ENCODE results near the gene FAM120B.

Gene FAM120B

DNA sequence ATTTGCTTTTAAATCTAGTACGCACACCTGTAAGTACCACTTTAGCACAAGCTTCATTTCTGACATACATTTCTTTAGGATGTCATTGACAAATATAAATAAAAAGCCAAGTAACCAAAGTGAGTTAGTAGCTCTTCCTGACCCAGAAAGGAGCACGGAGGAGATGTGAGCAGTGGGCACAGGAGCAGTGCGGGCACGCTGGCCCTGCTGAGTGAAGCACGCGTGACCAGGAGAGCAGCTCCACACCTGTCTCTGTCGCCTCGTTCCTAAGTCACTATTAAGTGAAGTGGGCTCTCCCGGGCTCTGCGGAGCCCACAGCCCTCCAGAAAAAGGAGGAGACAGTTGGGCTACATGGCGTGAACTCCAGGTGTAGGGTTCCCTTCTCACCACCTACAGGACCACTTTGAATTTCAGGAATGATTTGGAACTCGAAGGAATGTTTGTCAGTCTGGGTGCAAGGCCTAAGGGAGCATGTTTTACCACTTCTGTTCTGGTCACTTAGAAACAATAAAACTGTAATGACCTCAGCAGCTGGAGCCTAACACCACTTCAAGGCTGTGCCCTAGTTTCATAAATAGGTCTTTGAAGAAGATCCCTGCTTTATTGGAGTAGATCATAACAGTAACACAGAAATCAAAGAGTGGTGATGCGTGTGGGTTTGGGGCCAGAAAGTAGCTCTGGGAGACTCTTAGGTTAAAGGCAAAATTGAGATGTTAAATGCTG lies 95.9 kb downstream of the FAM120B start:
- Histone ChIP-seq H3K27ac (no peak overlapping the region), H3K27me3 (ENCODE audit: insufficient read depth, low read depth, severe bottlenecking) (no peaks in the 10 kb centered on the region), H3K36me3 (peaks cover 36% of the 10 kb centered on the region), H3K4me3 (ENCODE audit: low read depth, low read length) (no peak overlapping the region), H3K9me3 (ENCODE audit: severe bottlenecking) (no peaks in the 10 kb centered on the region)
- DNase-seq = no peak
- TF ChIP-seq, protein P1, sequence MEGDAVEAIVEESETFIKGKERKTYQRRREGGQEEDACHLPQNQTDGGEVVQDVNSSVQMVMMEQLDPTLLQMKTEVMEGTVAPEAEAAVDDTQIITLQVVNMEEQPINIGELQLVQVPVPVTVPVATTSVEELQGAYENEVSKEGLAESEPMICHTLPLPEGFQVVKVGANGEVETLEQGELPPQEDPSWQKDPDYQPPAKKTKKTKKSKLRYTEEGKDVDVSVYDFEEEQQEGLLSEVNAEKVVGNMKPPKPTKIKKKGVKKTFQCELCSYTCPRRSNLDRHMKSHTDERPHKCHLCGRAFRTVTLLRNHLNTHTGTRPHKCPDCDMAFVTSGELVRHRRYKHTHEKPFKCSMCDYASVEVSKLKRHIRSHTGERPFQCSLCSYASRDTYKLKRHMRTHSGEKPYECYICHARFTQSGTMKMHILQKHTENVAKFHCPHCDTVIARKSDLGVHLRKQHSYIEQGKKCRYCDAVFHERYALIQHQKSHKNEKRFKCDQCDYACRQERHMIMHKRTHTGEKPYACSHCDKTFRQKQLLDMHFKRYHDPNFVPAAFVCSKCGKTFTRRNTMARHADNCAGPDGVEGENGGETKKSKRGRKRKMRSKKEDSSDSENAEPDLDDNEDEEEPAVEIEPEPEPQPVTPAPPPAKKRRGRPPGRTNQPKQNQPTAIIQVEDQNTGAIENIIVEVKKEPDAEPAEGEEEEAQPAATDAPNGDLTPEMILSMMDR (IDR thresholded peaks at IDR 0.05; ENCODE audit: low read depth, low read length) = no peak

DNA sequence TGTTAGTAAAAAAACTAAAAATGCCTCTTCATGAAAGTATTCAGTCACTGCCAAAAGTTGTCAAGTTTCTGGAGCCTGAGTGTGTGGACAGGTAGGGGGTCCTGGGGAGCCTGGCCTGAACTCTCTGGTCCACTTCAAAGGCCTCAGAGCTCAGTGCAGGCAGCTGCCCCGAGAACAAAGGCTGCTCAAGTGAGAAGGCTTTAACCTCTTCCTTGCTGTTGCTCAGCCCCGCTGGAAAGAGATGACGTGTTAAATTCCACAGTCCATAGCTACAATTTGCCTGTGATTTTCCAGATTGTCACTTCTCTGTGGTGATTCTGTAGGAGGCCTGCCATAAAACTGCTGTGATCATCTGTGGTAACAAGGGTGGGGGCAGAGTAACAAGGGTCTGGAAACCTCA lies 96.9 kb downstream of the FAM120B start:
- H3K9me3 ChIP-seq (ENCODE audit: severe bottlenecking) = no peaks in the 10 kb centered on the region
- H3K27ac ChIP-seq = no peak overlapping the region
- TF ChIP-seq, protein P1 (IDR thresholded peaks at IDR 0.05; ENCODE audit: low read depth, low read length) = no peak
- H3K4me3 ChIP-seq (ENCODE audit: low read depth, low read length) = no peak overlapping the region
- no peak for DNase-seq
- H3K27me3 ChIP-seq (ENCODE audit: insufficient read depth, low read depth, severe bottlenecking) = no peaks in the 10 kb centered on the region
- peaks cover 36% of the 10 kb centered on the region for H3K36me3 ChIP-seq

DNA sequence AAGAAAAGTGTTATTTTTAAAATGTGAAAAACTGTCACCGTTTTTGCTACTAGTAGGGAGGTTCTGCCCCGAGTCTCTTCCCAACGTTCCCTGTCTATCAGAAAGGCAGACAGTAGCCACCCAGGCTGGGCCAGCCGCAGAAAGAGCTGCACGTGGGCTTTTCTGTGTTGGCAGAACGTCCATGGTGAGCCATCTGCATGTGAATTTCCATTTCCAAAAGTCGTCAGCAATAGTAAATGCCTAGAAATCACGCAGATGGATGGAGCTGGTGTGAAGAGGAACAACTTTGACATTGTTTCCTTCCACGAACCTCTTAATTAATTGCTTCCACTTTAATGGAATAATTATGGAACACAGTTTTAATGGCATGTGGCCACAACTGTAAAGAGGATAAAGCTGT lies 97.5 kb downstream of the FAM120B start:
- no peaks in the 10 kb centered on the region for H3K9me3 ChIP-seq (ENCODE audit: severe bottlenecking)
- H3K36me3 ChIP-seq = peaks cover 36% of the 10 kb centered on the region
- TF ChIP-seq, protein P1 (IDR thresholded peaks at IDR 0.05; ENCODE audit: low read depth, low read length) = no peak

DNA sequence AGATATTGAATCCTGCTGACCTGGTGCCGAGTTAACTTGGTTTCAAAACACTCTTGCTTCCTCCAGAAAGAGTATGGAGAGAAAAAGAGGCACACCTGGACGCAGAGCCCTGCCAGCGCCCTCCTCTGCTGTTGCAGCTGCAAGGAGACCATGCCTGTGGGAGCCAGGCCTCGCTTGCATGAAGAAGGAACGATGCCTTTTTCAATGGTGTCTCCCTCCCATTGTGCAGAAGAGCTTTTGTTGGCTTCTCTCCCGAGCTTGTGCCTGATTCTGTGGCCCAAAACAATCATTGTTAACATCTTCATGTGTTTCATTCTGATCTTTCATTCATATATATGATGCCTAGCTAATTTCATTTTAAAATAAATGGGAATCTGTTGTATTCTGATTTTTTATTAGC lies 98.1 kb downstream of the FAM120B start:
- Histone ChIP-seq H3K27me3 (ENCODE audit: insufficient read depth, low read depth, severe bottlenecking) (no peaks in the 10 kb centered on the region), H3K27ac (no peak overlapping the region), H3K36me3 (peaks cover 36% of the 10 kb centered on the region), H3K9me3 (ENCODE audit: severe bottlenecking) (no peaks in the 10 kb centered on the region), H3K4me3 (ENCODE audit: low read depth, low read length) (no peak overlapping the region)
- TF ChIP-seq, protein P1 (IDR thresholded peaks at IDR 0.05; ENCODE audit: low read depth, low read length) = no peak
- no peak for DNase-seq

More for the DNA sequence above, 97.5 kb downstream of the FAM120B start:
- DNase-seq = no peak
- Histone ChIP-seq H3K27ac (no peak overlapping the region), H3K27me3 (ENCODE audit: insufficient read depth, low read depth, severe bottlenecking) (no peaks in the 10 kb centered on the region), H3K4me3 (ENCODE audit: low read depth, low read length) (no peak overlapping the region)

DNA sequence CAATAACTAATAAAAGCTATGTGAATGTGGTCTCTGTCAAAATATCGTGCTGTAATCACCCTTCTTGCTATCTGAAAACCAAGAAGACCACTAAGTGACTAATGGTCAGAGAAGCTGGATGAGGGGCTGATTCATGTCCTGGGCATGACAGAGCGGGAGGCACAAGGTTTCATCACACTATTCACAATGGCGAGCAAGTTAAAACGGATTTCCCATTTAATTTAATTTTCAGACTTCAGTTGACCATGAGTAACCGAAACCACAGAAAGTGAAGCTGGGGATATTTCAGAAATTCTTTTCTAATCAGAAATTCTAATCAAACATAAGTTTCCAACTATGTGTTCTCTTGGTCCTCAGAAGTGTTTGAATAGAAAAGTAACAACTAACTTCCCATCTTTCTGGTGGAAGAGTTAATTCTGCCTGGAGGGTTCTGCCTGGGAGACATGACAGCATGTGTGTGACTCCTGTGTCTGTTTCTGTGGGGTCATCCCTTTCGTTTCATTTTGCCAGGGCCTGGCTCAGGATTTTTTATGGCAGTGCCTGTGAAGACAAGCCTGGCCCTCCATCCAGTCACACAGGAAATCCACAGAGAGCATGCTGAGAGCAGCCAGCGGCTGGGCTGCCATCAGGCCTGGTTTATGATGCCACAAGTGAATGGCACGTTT lies 98.9 kb downstream of the FAM120B start:
- no peak overlapping the region for H3K4me3 ChIP-seq (ENCODE audit: low read depth, low read length)
- no peaks in the 10 kb centered on the region for H3K9me3 ChIP-seq (ENCODE audit: severe bottlenecking)
- no peaks in the 10 kb centered on the region for H3K27me3 ChIP-seq (ENCODE audit: insufficient read depth, low read depth, severe bottlenecking)
- no peak overlapping the region for H3K27ac ChIP-seq
- TF ChIP-seq, protein P1 (IDR thresholded peaks at IDR 0.05; ENCODE audit: low read depth, low read length) = no peak
- H3K36me3 ChIP-seq = peaks cover 36% of the 10 kb centered on the region
- DNase-seq = no peak

All from WERI-Rb-1 (cell line).